Inflammatory macrophage (primary cell): ENCODE measurements around the gene ABCC5.

Experiments used
- DNase-seq, 2 donors: peaks; one replicate each; pipeline ENCODE4 v3.0.0-alpha.2; 2020 to 2022

Gene ABCC5

DNA sequence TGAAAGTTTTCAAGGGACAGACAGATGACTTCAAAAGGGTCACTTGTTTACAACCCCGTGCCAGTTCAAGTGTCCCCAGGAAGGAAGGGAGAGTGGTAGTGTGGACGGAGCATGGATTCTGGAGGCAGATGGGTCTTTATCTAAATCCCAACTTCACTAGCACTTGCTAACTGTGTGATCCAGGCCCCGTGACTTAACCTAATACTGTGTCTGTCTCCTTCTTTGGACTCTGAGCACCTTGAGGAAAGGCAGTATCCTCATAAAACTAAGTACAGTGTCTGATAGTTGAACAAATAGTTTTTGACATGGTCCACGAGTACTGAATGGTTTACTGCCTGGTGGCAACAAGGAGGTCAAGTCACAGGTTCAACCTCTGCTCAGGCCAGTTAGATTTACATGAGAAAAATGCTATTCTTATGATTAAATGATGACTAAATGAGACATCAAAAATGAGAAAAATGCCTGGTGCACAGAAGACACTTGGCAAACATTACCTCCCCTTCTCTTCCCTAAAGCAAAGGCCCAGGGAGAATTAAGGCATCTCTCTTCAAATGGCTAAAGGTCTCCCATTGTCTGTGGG is 48.9 kb downstream of the ABCC5 start:
- no peak for DNase-seq

DNA sequence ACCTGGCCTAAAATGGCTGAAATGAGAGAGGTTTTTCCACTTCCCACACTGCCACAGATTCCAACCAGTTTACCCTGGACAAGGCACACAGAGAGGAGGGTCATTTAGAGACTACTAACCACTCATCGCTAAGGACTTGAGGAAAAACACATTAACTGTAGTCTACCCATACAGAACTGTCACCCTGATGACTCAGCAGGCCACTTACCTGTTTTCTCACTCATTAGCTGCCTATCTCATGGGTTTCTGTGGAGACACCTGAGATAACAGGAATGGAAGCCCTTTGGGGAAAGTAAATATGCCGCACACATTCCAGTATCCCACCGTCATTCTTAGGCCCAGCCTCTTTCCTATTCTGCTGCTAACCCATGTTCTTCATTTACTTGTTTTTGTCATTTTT is 50.0 kb downstream of the ABCC5 start:
- DNase-seq = no peak

DNA sequence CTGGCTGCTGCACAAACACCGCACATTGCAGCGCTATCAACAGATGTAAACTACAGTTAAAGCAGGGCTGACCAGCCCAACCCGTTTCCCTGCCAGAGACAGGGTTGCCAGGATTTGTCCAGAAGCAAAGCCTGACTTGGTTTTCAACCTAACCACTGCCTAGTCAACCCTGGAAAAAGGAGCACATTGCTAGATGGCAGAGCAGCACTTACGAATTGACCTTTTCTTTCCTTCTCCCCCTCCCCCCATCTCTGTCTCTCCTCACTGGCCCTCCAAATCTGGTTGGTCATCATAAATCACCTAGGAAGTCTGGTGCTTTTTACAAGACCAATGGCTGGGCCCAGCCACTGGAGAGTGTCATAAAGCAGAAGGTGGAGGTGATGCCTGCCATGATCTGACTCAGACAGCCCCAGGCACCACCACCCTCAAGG is 51.3 kb downstream of the ABCC5 start:
- no peak for DNase-seq

DNA sequence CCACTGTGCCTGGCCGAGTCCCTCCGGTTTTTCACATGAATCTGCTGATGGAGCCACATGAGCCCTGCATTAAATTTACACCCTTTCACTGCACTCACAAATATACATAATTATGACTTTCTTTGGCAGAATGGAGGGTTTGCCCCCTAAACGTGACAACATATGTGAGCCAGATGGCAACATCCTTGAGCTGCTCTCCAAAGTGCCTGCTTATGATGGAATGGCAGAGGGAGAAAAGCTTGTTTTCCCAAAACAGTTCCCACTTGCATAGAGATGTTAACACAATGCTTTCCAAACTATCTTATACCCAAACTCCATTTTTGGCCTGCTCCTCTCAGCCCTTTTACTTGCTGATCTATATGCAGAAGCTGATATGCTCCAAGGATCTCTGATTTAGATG is 54.9 kb downstream of the ABCC5 start:
- DNase-seq = no peak

DNA sequence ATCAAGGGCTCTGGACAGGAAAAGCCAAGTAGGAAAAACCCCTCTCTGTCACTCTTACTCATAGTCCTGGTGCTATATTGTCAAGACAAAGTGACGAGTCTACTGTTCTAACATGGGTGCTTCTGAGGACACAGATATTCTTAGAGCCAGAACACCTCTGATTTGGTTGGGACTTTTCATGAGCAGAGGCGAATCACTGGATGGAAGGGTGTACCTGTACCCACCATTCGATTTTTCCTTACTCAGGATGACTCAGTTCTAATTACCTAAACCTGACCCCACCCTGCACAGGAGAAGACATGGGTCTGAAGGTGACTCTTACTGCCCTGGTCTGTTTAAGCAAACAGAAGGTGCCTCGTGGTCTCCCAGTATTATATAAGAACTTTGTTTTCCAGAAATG is 58.5 kb downstream of the ABCC5 start:
- DNase-seq = no peak

DNA sequence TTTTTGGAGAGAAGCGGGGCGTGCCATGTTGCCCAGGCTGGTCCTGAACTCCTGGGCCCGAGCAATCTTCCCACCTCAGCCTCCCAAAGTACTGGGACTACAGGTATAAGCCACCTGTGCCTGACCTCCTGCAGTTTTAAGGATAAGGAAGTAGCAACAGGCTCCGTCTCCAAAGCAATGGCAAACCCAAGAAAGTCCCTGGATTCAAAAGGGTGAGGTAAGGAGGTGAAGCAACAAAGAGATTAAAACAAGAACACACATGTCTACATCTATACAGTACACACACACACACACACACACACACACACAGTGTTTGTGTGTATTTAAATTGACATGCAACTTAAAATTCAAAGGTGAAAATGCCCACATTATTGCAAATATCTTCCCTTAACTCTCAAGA is 58.9 kb downstream of the ABCC5 start:
- DNase-seq = no peak

DNA sequence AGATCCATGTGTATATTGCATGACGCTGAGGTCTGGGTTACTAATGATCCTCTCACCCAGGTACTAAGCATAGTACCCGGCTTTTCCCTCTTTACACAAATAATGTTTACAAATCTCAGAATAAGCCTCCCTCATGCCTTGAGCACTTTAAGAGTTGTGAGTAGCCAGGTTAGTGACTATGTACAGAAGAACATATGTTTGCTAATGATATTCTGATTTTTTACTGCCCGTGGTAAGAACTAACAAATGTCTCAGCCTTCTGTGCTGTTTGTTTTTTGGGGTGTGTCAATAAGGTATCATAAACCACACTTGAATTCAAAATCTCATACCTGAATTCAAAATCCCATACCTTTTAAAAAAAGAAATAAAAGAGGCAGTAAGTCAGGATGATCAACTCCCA is 59.5 kb downstream of the ABCC5 start:
- no peak for DNase-seq

DNA sequence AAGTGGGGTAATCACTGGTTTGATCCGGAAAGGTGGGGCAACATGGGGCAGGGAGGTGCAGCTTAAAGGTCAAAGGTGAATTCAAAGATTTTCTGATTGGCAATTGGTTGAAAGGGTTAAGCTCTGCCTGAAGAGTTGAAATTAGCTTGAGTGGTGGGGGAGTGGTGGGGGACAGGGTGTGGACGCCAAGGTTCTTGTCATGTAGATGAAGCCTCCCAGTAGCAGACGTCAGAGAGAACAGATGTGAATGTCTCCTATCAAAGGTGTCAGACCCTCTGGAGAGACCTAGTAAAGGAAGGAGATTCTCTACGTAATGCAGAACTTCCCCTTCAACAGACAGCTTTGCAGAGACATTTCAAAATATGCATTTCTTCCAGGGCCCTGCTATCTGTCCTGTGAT is 62.8 kb downstream of the ABCC5 start:
- no peak for DNase-seq

DNA sequence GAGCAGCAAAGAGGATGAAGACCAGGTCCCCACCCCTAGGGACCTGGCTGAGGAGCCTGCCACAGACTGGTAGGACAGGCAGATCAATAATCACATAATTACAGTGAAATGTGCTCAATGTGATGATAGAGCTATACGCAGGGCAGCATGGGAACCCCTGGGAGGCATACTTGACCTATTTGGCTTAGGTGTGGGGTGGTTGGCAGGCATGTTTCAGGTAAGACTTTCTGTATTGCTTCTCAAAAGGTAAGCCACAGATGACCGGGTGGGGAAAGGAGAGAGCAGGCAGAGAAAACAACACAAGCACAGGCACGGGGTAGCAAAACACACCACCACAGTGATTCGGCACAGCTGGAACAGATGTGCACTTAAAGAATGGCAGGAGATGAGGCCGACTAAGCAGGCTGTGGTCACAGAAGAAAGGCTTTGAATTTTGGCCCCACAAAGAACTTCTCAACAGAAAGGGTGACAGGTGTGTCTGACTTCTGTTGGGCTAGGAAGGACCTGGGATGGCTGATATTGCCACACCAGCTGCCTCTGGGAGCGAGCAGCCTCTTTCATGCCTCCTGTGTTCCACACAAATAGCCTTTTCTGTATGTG is 64.1 kb downstream of the ABCC5 start:
- DNase-seq = no peak

DNA sequence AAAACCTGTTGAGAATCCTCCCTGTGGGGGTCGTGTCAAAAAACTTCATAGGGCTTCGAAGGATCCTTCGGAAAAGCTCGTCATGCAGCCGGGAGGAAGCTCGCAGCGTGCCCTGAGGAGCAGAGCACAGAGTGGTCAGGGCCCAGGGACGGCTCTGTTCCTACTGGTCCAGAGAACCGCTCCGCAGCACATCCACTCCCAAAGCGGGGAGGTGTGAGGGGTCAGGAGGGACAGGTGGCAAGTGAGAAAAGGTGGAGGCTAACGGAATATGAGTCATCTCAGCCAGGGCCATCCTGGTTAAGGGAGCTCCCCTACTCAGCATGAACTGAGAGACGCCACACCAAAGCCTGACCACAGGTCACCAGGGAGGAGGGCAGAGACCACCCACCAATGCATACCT is 66.2 kb downstream of the ABCC5 start:
- DNase-seq = no peak

DNA sequence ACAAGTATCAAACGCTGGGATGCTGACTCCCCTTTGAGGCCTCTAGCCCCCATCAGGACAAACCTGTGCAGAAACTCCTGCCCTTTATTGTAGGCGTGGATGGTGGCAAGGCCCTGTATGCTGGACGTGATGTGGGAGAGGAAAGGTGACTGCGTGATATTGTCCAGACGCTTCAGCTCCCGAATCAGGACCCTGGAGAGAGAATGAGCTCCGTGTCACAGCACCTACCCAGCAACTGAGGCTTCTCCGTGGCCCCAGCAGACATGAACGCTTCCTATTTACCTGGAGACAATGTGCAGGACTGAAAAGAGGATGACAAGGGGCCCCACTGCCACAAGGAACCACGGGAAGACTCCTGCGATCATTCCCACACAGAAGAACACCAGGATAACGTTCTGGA is 68.0 kb downstream of the ABCC5 start:
- DNase-seq = no peak

DNA sequence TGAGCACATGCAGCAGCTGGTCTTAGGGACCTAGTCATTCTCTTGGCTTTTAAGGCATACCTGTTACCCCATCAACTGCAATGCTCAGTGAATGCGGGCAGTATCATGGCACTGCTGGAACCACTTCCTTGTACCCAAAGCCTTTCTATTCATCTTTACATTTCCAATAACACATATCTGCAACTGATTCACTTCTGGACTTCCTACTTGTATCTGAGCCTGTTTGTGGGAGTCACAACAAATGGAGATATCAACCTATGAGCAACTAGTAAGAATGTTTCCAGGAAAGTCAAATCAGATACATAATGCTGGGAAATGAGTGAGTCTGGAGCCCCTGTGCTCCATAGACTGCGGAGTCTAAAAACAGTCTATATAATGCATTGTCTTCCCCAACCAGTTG is 71.6 kb downstream of the ABCC5 start:
- DNase-seq = no peak

DNA sequence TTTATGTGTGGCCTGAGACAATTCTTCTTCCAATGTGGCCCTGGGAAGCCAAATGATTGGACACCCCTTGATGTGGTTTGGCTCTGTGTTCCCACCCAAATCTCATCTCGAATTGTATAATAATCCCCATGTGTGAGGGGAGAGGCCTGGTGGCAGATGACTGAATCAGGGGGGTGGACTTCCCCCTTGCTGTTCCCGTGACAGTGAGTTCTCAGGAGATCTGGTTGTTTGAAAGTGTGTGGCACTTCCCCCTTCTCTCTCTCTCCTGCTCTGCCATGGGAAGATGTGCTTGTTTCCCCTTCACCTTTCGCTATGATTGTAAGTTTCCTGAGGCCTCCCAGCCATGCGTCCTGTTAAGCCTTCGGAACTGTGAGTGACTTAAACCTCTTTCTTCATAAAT is 72.9 kb downstream of the ABCC5 start:
- peak; percentile 13 to 42 for DNase-seq

DNA sequence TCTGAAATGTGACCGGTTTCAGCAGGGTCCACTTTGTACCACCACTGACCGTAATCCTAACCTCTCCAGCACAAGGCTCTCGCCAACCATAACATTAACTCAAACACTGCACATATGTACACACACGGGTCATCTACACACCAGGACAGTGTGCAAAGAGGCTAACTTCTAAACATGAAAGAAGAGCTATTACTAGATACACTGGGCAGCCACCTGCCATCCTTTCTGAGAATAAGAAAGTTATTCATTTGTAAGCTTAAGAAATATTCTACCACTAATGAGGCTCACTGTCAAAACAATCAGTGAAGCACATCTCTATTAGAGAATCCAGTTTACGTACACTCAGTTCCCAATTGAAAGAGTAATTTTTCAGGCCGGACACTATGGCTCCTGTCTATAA is 73.9 kb downstream of the ABCC5 start:
- DNase-seq = no peak

DNA sequence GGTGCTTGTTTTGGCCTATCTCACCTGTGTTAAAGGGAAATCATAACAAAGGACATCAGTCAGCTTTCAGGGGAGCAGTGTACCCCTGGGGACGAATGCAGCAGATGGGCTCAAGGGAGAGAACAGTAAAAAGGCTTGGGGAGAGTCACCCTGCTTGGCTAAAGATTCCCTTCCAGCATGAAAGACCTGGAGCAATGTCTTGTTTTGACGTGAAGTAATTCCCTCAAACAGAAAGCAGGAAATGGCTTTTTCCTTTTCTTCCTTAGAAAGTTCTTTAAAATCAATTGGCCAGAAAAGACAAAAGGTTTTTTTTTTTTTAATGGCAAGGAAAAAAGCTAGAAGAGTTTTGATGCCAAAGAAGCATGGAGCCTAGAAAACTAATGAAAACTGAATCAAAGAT is 76.5 kb downstream of the ABCC5 start:
- no peak for DNase-seq

DNA sequence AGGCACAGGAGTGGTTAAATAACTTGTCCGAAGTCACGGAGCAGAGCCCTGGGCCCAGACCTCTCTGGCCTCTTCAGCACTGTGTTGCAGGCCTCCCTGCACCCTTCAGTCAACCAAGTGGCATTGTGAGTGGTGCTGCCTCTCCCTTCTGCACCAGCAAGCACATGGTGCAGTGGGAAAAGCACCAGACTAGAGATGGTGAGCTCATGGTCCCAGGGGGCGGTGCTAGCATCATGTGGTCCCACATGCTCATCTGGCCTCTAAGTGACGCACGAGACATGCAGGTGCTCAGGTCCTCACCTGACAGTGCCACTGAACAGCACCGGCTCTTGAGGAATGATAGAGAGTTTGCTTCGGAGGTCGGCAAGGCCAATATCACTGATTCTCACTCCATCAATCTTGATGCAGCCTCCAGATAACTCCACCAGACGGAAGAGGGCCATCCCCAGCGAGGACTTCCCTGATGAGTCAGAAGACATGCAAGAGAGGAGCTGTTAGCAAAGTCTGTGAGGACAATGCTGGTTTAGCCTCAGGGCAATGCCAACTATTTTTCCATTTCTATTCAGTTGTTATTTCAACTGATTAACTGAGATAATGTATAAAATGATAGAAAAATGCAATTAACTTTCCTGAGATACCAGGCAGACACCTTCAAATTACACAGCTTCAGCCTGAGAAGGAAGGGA is 79.9 kb downstream of the ABCC5 start:
- no peak for DNase-seq

DNA sequence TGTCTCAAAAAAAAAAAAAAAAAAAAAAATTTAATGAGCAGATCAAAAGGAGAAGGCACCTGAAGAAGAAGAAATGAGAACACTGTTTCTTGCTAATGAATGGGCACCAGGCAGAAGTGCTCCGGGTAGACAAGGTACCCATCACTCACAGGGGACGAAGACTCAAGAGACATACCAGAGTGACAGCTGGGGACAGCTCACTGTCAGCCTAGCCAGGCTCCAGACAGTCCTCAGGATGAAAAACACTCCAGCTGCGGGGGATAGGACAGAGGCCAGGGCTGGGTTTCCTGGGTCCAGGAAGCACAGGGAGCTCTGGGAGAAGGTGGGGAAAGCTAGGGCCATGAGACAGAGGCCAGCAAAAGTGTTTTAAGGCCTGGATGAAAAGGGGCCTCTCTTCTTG is 84.5 kb downstream of the ABCC5 start:
- no peak for DNase-seq

DNA sequence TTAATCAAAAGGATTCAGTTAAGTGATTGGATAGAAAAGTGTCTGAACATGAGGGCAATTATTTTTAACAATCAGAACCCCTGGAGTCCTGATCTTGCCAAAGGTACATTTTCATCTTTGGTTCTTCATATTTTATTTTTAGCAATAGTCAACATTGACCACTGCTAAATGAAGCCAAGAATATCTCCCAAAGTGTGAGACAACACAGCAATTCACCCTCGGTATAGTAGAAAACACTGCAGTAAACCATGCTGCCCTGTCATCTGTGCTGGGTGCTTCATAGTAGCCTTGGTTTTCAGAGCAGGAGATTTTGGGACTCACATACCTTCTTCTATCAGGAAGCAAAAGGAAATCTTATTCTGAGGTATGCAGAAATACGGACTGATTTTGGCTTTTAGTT is 85.8 kb downstream of the ABCC5 start:
- DNase-seq = no peak

DNA sequence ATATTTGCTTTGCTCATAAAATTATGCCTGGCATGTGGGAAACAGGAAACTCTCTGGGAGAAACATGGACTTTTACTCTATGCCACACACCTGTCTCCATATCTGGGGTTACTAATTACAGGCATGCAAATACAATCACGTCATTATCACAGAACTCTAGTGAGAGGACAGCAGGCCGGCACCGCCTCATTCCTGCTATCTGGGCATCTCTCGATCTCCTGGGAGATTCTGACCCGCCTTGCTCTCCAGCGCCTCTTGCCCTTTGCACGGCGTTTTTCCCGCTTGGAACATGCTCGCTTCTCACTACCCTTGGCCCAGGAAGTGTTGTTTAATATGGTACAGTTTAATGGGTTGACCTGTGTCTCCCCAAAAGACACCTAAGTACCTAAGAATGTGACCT is 87.6 kb downstream of the ABCC5 start:
- DNase-seq = no peak

DNA sequence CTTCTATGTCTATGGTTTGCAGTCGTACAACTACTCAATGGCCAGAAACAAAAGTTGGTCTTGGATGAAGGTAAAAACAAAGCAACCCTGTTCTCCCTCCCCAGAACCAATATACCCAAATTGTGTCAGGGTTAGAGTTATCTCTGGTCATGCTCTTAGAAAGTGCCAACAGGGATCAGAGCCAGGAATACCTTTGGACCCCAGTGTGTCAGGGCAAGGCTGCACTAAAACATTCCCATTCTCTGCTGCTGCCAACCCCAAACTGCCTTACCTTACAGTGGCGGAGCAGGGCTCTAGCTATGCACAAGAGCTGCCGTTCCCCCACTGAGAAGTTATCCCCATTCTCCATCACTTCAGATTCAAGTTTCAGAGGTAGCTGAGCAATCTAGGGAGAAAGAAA is 90.6 kb downstream of the ABCC5 start:
- no peak for DNase-seq

DNA sequence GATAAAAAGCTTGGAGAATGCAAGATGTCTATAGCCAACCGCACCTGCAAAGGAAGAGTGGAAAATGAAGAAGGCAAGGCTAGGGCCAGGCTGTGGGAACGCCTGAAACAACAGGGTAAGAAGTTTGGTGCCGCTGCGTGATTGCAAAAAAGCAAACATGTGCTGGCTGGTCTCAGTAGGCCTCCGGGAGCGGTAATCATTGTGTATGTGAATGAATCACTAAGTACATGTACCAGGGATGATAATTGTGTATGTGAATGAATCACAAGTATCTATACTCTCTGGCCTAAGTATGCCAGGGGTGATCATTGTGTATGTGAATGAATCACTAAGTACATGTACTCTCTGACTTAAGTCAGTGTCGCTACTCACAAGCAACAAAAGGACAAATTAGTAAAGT is 92.7 kb downstream of the ABCC5 start:
- DNase-seq = no peak

DNA sequence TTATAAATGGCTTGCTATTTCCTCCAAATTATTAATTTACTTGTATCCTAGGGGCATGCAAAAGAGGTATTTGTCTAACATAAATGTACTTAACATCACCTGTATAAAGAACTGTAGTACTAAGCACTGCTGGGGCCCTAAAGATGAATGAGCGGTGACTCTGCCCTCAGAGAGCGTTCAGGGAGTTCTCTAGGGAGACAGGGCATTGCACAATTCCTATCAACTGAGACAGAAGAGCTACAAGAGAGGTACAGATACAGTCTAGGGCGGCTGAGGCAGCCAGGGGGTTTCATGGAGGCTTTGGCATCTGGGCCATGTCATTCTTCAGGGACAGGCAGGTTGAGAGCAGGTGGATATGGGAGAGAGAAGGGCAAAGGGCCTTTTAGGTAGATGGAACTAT is 93.1 kb downstream of the ABCC5 start:
- DNase-seq = no peak

DNA sequence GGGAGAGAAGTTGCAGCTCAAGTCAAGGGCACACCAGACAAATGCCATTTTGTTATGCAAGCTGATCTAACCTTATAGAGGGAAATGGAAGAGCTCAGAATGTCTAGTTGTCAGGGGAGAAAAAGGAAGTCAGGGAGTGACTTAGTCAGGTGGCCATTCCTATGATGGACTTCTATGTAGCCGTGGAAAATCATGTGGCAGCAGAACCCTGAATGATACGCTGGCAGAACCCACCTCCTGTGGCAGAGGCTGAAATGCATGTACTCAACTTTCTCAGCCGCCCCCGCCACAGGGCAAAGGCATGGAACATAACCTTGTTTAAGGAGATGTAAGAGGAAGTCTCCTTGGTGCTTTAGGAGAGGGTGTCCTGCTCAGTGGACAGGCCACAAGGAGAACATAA is 95.3 kb downstream of the ABCC5 start:
- DNase-seq = peak; percentile 12 to 36

DNA sequence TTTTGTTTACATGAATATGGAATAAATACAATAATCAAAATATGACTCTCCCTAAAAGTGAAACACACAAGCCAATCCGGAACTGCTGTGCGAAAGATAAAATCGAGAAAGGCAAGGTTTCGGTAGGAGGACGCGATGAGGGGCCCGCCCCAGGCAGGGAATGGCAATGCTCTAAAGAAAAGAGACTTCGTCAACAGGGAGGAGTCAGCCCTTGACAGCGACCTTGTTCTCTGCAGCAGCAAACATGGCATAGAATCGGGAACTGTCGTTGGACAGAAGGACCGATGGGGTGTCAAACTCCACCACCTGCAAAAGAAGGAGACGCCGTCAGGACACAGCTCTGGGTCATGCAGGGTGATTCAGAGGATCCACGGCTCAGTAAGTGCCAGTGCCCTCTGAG is 96.6 kb downstream of the ABCC5 start:
- no peak for DNase-seq

DNA sequence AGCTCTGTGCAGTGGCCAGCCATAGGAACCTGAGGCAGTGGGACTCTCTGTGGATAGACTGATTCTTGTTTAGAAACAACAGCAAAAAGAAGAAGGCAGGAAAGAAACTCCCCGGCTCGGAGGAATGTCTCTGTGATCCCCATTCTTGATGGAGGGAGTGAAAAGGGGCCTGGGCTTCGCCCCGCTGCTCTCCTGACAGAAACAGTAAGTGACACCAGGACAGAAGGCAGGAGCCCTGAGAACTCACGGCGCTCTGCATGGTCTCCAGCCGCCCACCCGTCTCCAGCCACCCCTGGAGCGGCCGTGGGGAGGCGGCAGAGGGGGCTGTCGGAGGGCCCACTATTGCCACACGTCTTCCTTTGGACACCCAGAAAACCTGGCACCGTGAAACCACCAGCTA is 97.3 kb downstream of the ABCC5 start:
- DNase-seq = no peak
